GM21381 (cell line): ENCODE results near the gene MRNIP.
"Not testable (repeated sequence)": the region's sequence is repeated elsewhere in the genome, so short reads cannot be mapped to it uniquely, and the experiment has no call there.

ENCODE experiments used
- ATAC-seq: cut with Tn5 transposase; IDR thresholded peaks from one replicate; pipeline ENCODE4 v1.9.1; 2021; ENCODE audit warnings: mild to moderate bottlenecking, moderate library complexity; ENCODE audit not compliant: unreplicated experiment

MRNIP gene

DNA sequence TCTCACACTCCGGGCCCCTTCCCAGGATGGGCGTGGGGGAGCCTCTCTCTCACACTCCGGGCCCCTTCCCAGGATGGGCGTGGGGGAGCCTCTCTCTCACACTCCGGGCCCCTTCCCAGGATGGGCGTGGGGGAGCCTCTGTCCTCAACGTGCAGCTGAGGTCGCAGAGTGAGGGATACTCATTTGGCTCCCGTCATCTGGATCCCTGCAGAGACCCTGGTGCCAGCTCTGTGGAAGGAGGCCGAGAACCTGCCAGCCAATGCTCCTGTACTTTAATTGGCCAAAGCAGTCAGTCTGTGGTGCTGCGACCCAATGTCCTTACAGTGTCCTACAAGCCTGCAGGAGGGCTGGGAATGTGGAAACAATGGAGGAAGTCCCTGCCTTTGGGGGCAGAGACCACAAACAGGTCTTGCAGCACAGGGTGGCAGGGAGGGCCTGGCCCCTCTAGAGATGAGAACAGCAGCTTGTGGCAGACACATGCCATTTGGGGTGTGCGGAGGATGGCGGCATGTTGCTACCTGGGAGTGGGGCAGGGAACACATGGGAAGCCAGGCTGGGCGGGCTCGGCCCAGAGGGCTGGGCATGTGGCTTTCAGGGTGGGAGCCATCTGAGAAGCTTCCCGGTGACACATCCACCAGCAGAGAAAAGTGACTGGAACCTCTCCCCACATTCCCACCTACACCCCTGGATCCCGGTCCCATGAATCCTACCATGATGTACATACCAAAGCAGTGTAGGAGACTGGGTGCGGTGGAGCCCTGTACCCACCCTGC lies 13.6 kb upstream of the MRNIP start:
- no peak for ATAC-seq

GRCh38 chr5:179871533-179871932 lies 12.9 kb upstream of the MRNIP start:
- not testable (repeated sequence) for ATAC-seq

DNA sequence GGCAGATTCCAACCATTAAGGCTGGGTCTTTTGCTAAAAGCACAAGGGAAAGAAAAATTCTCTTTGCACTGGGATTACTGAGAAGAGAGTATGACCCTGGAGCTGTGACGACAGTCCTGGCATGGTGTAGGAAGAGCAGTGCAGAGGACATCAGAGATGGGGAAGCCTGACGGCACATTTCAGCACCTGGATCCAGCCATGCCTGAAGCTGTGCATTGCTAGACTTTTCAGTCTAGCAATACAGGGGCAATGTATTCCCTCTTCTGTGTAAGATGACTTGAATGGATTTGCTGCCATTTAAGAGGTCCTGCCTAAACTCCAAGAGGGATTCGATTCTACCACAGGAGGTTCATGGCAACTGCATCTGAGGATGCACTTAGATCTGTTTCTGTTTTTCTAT lies 12.3 kb upstream of the MRNIP start:
- ATAC-seq = no peak

DNA sequence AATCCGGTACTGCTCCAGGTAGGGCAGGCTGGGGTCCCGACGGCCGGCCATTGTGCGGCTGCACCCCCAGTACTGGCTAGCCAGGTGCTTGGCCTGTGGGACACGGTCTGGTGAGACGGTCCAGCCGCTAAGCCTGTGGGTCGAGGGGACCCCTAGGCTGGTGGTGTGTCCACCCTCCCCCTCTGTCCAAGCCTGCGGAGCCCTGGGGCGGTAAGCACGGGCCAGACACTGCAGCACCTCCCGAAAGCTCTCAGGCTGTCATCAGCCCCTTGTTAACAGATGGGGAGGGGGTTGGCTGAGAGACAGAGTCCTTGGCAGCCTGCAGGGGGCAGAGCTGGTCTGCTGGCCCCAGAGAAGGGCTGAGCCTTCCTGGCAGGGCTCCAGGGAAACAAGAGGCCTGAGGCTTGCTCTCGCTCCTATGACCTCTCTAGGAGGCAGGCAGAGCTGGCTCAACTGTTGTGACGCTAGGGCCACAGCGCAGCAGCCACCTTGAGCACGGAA lies 11.8 kb upstream of the MRNIP start:
- ATAC-seq = no peak

GRCh38 chr5:179869641-179870402 lies 11.2 kb upstream of the MRNIP start:
- no peak for ATAC-seq

GRCh38 chr5:179869101-179869500 lies 10.5 kb upstream of the MRNIP start:
- ATAC-seq = no peak

DNA sequence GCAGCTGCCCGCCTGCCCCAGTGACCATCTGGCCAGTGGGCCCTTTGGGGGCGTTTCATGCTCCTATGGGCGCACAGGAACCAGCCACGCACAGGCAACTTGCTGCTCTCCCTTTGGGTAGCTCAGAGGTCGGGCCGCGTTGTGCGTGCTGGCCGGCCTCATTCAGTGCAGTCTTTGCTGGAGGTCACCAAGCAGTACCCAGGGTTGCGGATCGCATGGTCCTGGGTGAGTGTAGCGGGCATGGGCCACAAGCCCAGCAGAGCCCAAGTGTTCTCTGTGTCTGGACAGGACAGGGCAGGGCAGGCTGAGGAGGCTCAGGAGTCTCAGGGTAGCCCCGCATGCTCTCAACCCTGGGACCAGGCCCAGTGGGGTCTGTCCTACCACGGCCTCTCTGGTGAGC lies 9.9 kb upstream of the MRNIP start:
- ATAC-seq = no peak

DNA sequence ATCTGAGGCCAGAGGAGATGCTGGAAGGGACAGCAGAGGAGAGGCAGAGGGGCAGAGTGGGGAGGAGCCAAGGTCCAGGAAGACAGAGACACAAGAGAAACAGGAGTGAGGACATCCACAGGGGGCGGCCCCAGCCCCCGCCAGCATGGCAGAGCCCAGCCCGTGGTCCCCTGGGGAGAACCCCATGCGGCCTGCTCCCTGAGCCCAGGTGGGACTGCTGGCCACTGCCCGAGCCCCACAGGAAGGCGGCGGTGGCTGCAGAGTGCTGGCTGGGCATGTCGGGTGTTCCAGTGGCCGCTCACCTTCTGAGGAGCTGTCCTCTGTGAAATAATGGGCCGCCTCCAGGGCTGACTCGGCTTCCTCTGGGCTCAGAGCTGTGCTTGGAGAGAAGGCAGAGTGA lies 8.9 kb upstream of the MRNIP start:
- no peak for ATAC-seq

- ATAC-seq = no peak
Observed at GRCh38 chr5:179867079-179867465, 8.5 kb upstream of the MRNIP start.

- no peak for ATAC-seq
Observed at GRCh38 chr5:179866241-179867078, 7.8 kb upstream of the MRNIP start.

DNA sequence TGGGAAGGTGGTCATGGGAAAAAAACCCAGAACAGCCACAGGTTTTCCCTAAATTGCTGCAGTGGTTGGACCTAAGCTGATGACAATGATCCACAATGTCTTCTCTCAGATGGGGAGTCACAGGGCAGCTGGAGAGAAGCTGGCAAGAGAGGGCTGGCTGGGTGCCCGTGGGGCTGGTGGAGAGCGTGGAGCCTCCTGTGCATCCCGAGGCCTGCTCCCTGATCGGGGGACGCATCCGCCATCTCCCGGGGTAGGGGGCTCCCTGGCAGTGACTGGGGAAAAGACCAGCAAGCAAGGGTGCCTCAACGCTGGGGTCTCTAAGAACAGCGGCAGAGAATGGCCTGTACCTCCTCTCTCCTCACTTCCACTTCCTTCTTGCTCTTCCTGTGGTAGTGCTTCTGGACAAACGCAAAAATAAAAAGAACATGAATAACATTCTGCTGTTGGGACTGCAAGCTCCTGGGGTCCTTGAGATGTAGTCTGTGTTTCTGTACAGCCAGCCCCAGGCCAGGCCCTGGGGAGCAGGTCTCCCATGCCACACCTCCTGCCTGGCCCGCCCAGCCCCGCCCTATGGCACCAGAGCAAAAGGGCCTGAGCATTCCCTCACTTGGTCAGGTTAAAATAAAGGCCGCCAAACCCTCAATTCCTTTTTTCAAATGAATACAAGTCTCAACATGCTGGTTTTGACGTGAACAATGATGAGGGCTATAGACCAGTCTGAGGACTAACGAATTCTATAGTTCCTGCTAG lies 7.0 kb upstream of the MRNIP start:
- ATAC-seq = no peak

DNA sequence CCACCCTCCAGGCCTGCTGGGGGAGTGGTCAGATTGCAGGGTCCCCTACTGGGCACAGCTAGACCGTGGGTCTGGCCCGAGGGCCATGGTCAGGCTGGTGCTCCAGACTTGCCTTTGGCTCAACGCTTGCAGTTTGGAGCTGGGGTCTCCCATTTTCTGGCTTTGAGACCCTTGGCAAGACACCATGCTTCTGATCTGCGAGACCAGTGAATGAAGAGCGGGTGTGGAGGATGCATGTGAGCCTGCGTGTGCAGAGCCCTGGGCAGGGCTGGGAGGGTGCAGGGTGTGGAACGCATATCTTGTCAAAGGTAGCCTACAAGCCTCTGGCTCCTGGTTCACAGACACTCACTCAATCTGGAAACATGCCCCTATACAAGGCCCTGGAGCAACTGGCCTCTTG lies 6.1 kb upstream of the MRNIP start:
- no peak for ATAC-seq

DNA sequence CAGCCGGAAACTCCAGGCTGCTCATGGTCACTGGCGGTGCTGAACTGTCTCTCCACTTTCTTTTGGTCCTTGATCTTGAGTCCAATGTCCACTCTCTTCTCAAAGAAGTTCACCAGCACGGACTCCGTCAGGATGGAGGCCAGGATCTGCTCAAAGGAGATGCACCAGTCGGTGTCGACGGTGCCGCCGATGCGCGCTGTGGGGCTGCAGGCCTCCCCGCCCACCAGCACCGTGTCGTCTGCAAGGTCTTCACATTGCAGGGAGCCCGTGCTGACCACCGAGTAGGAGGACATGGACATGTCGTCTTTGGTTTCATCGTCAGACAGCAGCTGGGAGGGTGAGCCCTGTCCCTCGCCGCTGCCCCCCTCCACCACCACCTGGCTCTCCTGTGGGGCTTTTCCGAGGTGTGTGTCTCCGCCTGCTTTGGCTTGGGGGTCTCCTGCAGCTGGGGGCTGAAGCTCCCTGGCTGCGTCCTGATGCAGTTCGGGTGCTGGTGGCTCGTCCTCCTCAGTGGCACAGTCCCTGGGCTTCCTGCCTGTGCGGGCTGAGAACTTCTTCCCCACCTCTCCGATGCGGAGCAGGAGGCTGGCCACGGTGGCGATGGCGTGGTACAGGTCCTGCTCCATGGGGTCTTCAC lies 5.0 kb upstream of the MRNIP start:
- no peak for ATAC-seq

GRCh38 chr5:179862891-179863290 lies 4.3 kb upstream of the MRNIP start:
- no peak for ATAC-seq

DNA sequence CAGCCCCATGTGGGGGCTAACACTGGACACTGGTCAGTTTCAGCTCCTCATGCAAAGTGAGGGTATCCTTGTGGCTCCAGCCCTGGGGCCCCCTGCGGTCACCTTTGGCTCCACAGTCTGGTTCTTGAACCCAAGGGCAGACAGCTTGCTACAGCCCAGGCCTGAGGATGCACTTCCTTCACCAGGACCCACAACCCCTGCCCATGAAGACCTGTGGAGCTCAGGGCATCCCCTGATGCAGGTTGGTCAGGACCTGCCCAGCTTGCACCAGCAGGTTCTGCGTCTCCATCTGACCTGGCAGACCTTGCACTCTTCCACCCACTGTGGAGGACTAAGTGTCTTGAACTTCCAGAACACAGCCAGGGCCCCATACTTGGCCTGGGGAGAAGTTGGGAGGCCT lies 3.7 kb upstream of the MRNIP start:
- ATAC-seq = no peak

DNA sequence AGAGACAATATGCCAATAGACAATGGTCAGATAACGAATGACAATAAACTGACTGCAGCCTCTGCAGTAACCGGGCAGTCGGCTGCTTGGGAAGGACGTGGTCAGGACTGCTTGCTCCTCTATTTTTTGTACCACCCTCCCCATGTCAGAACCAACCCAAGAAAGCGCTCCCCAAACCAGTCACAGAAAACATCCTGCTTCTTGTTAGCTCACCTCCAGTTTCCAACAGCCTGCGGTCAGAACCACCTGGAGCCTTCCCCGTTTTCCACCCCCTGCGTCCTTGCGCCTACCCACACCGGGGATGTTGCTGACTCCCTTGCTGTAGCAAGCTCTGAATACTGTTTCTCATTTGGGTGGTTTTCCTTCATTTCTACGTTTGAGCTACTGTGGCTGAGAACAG lies 1.7 kb upstream of the MRNIP start:
- no peak for ATAC-seq

DNA sequence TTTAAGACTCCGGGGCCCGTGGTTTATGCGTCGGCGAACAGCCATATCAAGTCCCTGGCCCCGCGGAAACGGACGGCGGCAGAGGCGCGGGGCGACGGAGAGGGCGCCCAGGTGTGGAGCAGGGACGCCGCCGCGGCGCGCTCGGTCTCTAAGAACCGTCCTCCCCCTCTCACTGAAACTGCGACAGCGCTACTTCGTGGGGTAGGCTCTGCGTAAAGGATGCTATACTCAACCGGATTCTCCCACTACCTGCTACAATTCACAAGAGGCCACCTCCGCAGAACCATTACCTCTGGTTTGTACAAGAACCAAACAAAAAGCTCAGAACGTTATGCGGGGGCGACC lies 404 bp downstream of the MRNIP start:
- peak; percentile 37 for ATAC-seq

DNA sequence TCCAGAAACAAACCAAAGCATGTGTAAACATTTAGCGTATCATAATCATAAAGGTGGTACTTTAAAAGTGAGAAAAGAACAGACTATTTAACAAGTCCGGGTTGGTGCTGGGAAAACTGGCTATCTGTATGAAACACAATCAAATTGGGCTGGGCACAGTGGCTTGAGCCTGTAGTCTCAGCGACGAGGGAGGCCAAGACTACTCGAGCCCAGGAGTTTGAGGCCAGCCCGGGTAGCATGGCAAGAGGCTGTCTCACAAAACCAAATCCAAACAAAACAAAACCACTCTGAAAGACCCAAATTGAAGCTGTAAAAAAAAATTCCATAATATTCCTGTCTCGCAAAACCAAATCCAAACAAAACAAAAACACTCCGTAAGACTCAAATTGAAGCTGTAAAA lies 4.3 kb downstream of the MRNIP start:
- no peak for ATAC-seq

- peak; percentile 79 for ATAC-seq
Observed at GRCh38 chr5:179852993-179853547, 5.5 kb downstream of the MRNIP start.

DNA sequence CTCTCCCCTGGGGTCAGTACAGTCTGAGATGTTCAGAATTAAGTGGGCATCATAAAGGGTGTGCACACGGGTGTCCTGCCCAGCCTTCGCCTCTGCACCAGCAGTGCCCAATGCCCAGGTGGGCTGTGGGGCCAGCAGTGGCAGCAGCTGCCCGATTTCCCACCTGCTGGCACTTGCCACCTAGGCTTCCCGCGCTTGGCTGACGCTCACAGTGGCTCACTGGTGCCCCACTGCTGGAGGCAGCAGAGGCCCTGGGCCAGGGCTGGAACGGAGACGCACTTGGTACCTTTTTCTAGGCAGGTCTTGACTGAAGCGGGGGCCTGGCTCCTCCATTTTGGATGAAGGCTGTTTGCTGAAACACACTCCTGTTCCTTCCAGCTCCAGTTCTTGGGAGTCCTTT lies 17.0 kb downstream of the MRNIP start:
- no peak for ATAC-seq
